Urinary bladder (tissue), 4 donors: Measurements from ENCODE around the gene SPDYE1. TPM values are rescaled to one million over a fixed set of nuclear protein-coding genes. Genes with fewer than 3 reads are reported as not detected.
"Not testable (repeated sequence)": the region's sequence is repeated elsewhere in the genome, so short reads cannot be mapped to it uniquely, and the experiment has no call there.

ENCODE experiments used
- DNase-seq: peaks from one replicate; pipeline ENCODE4 v3.0.0-alpha.2; 2015; ENCODE audit errors: extremely low spot score
- H3K27ac ChIP-seq: one replicate; pipeline ENCODE4 v1.5.1; 2013; ENCODE audit warnings: low read depth, mild to moderate bottlenecking, moderate library complexity
- H3K36me3 ChIP-seq: one replicate; pipeline ENCODE4 v1.6.1; 2013; ENCODE audit warnings: mild to moderate bottlenecking, moderate library complexity; ENCODE audit not compliant: insufficient read depth
- H3K4me1 ChIP-seq: one replicate; pipeline ENCODE4 v1.6.1; 2013; ENCODE audit warnings: mild to moderate bottlenecking, moderate library complexity; ENCODE audit not compliant: insufficient read depth
- H3K4me3 ChIP-seq: one replicate; pipeline ENCODE4 v1.5.1; 2013; ENCODE audit warnings: low read depth, low read length
- WGBS: extraction: QIAGEN DNeasy Blood & Tissue Kit; methylation state at CpG from one replicate; pipeline ENCODE4 v1.1.7; 2013; 5-methylcytosine and 5-hydroxymethylcytosine counted together
- polyA plus RNA-seq: library from polyadenylated mRNA; stranded (reverse); fragments of 200-250 nt; gene quantifications from one replicate; pipeline ENCODE4 v1.2.3, GENCODE V29; 2013
- total RNA-seq: library from RNA; depleted of rRNA; stranded (reverse); fragments of >200 nt; gene quantifications from one replicate; pipeline ENCODE4 v1.2.3, GENCODE V29; 2014
- donor health status: healthy with polysubstance abuse.
- donor health status: healthy.

Gene SPDYE1
- total and polyA plus RNA-seq, 2 donors: not detected

GRCh38 chr7:44022069-44022468 is 24.4 kb downstream of the SPDYE1 start:
- H3K4me3 ChIP-seq, H3K4me1 ChIP-seq, H3K36me3 ChIP-seq, H3K27ac ChIP-seq, DNase-seq: not testable (repeated sequence)
- WGBS: 90% methylated on average over 6 of the region's 7 CpGs

- DNase-seq, H3K36me3 ChIP-seq: not testable (repeated sequence)
- WGBS: 67% methylated on average over 6 of the region's 6 CpGs
Measured at GRCh38 chr7:44022796-44023467, 25.2 kb downstream of the SPDYE1 start.

GRCh38 chr7:44029433-44029832 is 31.7 kb downstream of the SPDYE1 start:
- not testable (repeated sequence) for H3K4me1 ChIP-seq, H3K27ac ChIP-seq, H3K4me3 ChIP-seq, H3K36me3 ChIP-seq, DNase-seq
- WGBS: 84% methylated on average over 4 of the region's 11 CpGs

More at GRCh38 chr7:44022796-44023467, 25.2 kb downstream of the SPDYE1 start:
- H3K4me3 ChIP-seq, H3K27ac ChIP-seq, H3K4me1 ChIP-seq: not testable (repeated sequence)

GRCh38 chr7:44030029-44030428 is 32.3 kb downstream of the SPDYE1 start:
- H3K36me3 ChIP-seq, H3K4me3 ChIP-seq, H3K4me1 ChIP-seq, H3K27ac ChIP-seq, DNase-seq: not testable (repeated sequence)
- WGBS: 84% methylated on average over 4 of the region's 5 CpGs

GRCh38 chr7:44031319-44031718 is 33.6 kb downstream of the SPDYE1 start:
- H3K27ac ChIP-seq, H3K4me3 ChIP-seq, H3K36me3 ChIP-seq, DNase-seq, H3K4me1 ChIP-seq: not testable (repeated sequence)
- WGBS: 83% methylated on average over 12 of the region's 13 CpGs

- H3K27ac ChIP-seq, H3K4me1 ChIP-seq, H3K4me3 ChIP-seq, H3K36me3 ChIP-seq, DNase-seq: not testable (repeated sequence)
- WGBS: 93% methylated on average over 5 of the region's 6 CpGs
Measured at GRCh38 chr7:44032031-44032430, 34.3 kb downstream of the SPDYE1 start.

- not testable (repeated sequence) for H3K36me3 ChIP-seq, H3K4me1 ChIP-seq, DNase-seq, H3K27ac ChIP-seq, H3K4me3 ChIP-seq
- 88% methylated on average over 10 of the region's 18 CpGs for WGBS
Measured at GRCh38 chr7:44033971-44034844, 36.5 kb downstream of the SPDYE1 start.

GRCh38 chr7:44036364-44036763 is 38.7 kb downstream of the SPDYE1 start:
- H3K36me3 ChIP-seq, DNase-seq, H3K4me3 ChIP-seq, H3K4me1 ChIP-seq, H3K27ac ChIP-seq: not testable (repeated sequence)
- 27% methylated on average over 10 of the region's 10 CpGs for WGBS

- H3K27ac ChIP-seq: not testable (repeated sequence)
- 85% methylated on average over 2 of the region's 2 CpGs for WGBS
Measured at GRCh38 chr7:44037951-44038350, 40.3 kb downstream of the SPDYE1 start.

GRCh38 chr7:44038553-44038952 is 40.9 kb downstream of the SPDYE1 start:
- 40% methylated on average over 6 of the region's 12 CpGs for WGBS
- H3K27ac ChIP-seq, H3K4me3 ChIP-seq: not testable (repeated sequence)

More at GRCh38 chr7:44037951-44038350, 40.3 kb downstream of the SPDYE1 start:
- H3K4me1 ChIP-seq, H3K4me3 ChIP-seq, DNase-seq, H3K36me3 ChIP-seq: not testable (repeated sequence)

GRCh38 chr7:44038961-44039558 is 41.4 kb downstream of the SPDYE1 start:
- DNase-seq: peak; percentile 76
- H3K27ac ChIP-seq, H3K36me3 ChIP-seq, H3K4me3 ChIP-seq, H3K4me1 ChIP-seq: not testable (repeated sequence)
- 8% methylated on average over 20 of the region's 26 CpGs for WGBS

More at GRCh38 chr7:44038553-44038952, 40.9 kb downstream of the SPDYE1 start:
- DNase-seq, H3K36me3 ChIP-seq, H3K4me1 ChIP-seq: not testable (repeated sequence)

- not testable (repeated sequence) for H3K27ac ChIP-seq, H3K4me1 ChIP-seq, H3K4me3 ChIP-seq, H3K36me3 ChIP-seq, DNase-seq
- WGBS: 16% methylated on average over 13 of the region's 40 CpGs
Measured at GRCh38 chr7:44039800-44040492, 42.2 kb downstream of the SPDYE1 start.

GRCh38 chr7:44040493-44040891 is 42.8 kb downstream of the SPDYE1 start:
- not testable (repeated sequence) for DNase-seq, H3K36me3 ChIP-seq, H3K4me1 ChIP-seq, H3K27ac ChIP-seq
- H3K4me3 ChIP-seq: peak overlapping the region; percentile 1
- 2% methylated on average over 44 of the region's 46 CpGs for WGBS
